Mesothelial cell of epicardium (in vitro differentiated cells): Measurements from ENCODE around the gene OGFOD3. TPM values are rescaled to one million over a fixed set of nuclear protein-coding genes. Genes with fewer than 3 reads are reported as not detected.
"Not testable (repeated sequence)": the region's sequence is repeated elsewhere in the genome, so short reads cannot be mapped to it uniquely, and the experiment has no call there.

ENCODE experiments used
- DNase-seq, 2 experiments: peaks; one replicate each; pipeline ENCODE4 v3.0.0; 2021; ENCODE audit warnings: low spot score in 2 of 2; ENCODE audit not compliant: unreplicated experiment in 2 of 2
- H3K27ac Mint-ChIP-seq: 2 replicates; pipeline ENCODE4 v1.8.0; 2021; ENCODE audit warnings: mixed read lengths
- H3K27me3 Mint-ChIP-seq: 2 replicates; pipeline ENCODE4 v1.8.0; 2021; ENCODE audit warnings: low read depth, mixed read lengths
- H3K36me3 Mint-ChIP-seq: 2 replicates; pipeline ENCODE4 v1.8.0; 2021; ENCODE audit warnings: mixed read lengths
- H3K4me1 Mint-ChIP-seq: 2 replicates; pipeline ENCODE4 v1.8.0; 2021; ENCODE audit warnings: mixed read lengths
- H3K4me3 Mint-ChIP-seq: 2 replicates; pipeline ENCODE4 v1.8.0; 2021; ENCODE audit warnings: mild to moderate bottlenecking, moderate library complexity, mixed read lengths
- H3K9me3 Mint-ChIP-seq: 2 replicates; pipeline ENCODE4 v1.8.0; 2021; ENCODE audit warnings: mixed read lengths
- total RNA-seq: library from RNA; stranded (reverse); gene quantifications from 3 replicates; pipeline ENCODE4 v1.2.1, GENCODE V29; 2021
- TF ChIP-seq, protein P1 (sequence below): fragments of 200-600 bp; sonication (generic); IDR thresholded peaks from one replicate; pipeline ENCODE4 v1.5.0; 2021; ENCODE audit warnings: antibody characterized with exemption; ENCODE audit not compliant: unreplicated experiment

OGFOD3 gene
- total RNA-seq, 1 donor from 2014 or later, result 36.6 TPM

DNA sequence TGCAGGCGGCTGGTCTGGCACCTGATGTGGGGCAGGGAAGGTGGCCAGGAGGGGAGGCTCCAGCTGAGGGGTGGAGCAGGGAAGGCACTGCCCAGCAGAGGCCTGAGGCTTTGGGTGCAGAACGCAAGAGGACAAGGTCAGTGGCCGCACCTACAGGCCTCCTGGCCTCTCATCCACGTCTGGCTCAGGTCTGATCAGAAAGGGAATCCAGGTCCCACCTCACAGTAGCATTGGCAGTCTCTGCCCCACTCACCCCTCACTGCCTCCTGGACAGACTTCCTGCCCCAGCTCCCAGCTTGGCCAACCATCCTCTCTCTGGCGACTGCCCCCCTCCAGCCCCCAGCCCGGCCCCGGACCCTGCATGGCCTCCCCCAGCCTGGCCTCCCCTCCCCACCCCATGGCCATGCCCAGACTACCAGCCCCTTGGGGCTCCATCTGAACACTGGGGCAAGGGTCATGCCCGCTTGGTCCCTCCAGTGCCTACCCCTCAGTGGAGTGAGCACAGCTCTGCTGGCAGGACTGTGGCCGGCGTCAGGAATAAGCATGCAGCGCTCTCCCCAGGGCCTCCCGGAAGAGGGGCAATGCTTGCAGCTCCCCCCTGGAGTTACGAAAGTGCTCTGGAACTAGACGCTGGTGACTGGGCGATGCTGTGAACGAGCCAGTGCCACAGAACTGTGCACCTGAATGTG is 42.2 kb downstream of the OGFOD3 start:
- Mint-ChIP-seq H3K27ac (no peak overlapping the region), H3K4me3 (no peak overlapping the region), H3K9me3 (no peaks in the 10 kb centered on the region), H3K27me3 (peaks cover 25% of the 10 kb centered on the region), H3K36me3 (no peaks in the 10 kb centered on the region), H3K4me1 (peaks cover 14% of the 10 kb centered on the region)
- no peak for DNase-seq
- TF ChIP-seq, protein P1, sequence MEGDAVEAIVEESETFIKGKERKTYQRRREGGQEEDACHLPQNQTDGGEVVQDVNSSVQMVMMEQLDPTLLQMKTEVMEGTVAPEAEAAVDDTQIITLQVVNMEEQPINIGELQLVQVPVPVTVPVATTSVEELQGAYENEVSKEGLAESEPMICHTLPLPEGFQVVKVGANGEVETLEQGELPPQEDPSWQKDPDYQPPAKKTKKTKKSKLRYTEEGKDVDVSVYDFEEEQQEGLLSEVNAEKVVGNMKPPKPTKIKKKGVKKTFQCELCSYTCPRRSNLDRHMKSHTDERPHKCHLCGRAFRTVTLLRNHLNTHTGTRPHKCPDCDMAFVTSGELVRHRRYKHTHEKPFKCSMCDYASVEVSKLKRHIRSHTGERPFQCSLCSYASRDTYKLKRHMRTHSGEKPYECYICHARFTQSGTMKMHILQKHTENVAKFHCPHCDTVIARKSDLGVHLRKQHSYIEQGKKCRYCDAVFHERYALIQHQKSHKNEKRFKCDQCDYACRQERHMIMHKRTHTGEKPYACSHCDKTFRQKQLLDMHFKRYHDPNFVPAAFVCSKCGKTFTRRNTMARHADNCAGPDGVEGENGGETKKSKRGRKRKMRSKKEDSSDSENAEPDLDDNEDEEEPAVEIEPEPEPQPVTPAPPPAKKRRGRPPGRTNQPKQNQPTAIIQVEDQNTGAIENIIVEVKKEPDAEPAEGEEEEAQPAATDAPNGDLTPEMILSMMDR, result no peak

DNA sequence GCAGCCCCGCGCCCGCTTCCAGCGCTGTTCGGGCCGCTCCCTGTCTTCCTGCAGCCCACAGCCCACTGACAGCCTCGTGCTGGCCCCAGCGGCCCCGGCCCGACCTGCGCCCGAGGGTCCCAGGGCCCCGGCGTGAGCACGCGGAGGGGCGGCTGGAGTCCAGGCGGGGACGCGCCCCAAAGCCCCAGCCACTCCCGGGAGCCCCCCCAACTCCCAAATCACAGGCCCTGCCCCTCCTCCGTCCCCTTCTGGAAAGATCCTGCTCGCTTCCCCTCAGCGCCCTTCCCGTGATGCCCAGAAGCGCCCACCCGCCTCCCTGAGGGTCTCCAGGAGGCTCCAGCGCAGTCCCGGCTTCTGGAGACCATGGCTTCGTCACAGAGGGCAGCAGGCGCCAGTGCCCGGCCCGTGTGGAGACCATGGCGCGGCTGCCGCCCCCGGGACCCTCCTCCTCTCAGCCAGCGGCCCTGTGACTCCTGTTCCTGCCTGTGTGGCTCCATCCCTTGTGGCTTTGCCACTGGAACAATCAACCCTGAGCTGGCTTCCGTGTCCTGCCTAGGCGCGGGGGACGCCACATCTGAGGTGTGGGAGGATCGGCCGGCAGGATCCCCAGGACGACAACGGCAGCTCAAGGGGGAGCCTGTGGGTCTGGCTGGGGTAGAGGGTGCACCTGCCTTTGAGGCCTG is 42.9 kb downstream of the OGFOD3 start:
- no peak overlapping the region for H3K27ac Mint-ChIP-seq
- no peaks in the 10 kb centered on the region for H3K36me3 Mint-ChIP-seq

DNA sequence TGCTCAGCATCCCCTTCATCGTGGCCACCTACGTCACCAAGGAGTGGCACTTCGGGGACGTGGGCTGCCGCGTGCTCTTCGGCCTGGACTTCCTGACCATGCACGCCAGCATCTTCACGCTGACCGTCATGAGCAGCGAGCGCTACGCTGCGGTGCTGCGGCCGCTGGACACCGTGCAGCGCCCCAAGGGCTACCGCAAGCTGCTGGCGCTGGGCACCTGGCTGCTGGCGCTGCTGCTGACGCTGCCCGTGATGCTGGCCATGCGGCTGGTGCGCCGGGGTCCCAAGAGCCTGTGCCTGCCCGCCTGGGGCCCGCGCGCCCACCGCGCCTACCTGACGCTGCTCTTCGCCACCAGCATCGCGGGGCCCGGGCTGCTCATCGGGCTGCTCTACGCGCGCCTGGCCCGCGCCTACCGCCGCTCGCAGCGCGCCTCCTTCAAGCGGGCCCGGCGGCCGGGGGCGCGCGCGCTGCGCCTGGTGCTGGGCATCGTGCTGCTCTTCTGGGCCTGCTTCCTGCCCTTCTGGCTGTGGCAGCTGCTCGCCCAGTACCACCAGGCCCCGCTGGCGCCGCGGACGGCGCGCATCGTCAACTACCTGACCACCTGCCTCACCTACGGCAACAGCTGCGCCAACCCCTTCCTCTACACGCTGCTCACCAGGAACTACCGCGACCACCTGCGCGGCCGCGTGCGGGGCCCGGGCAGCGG is 43.6 kb downstream of the OGFOD3 start:
- H3K9me3 Mint-ChIP-seq, result no peaks in the 10 kb centered on the region
- TF ChIP-seq, protein P1, result no peak
- H3K4me1 Mint-ChIP-seq, result peaks cover 20% of the 10 kb centered on the region
- H3K27ac Mint-ChIP-seq, result no peak overlapping the region
- no peak for DNase-seq
- H3K36me3 Mint-ChIP-seq, result no peaks in the 10 kb centered on the region
- peaks cover 14% of the 10 kb centered on the region for H3K27me3 Mint-ChIP-seq
- H3K4me3 Mint-ChIP-seq, result no peak overlapping the region

More for the DNA sequence above, 42.9 kb downstream of the OGFOD3 start:
- Mint-ChIP-seq H3K9me3 (no peaks in the 10 kb centered on the region), H3K4me1 (peaks cover 20% of the 10 kb centered on the region), H3K27me3 (peaks cover 21% of the 10 kb centered on the region), H3K4me3 (no peak overlapping the region)
- TF ChIP-seq, protein P1, result no peak
- DNase-seq, result no peak

DNA sequence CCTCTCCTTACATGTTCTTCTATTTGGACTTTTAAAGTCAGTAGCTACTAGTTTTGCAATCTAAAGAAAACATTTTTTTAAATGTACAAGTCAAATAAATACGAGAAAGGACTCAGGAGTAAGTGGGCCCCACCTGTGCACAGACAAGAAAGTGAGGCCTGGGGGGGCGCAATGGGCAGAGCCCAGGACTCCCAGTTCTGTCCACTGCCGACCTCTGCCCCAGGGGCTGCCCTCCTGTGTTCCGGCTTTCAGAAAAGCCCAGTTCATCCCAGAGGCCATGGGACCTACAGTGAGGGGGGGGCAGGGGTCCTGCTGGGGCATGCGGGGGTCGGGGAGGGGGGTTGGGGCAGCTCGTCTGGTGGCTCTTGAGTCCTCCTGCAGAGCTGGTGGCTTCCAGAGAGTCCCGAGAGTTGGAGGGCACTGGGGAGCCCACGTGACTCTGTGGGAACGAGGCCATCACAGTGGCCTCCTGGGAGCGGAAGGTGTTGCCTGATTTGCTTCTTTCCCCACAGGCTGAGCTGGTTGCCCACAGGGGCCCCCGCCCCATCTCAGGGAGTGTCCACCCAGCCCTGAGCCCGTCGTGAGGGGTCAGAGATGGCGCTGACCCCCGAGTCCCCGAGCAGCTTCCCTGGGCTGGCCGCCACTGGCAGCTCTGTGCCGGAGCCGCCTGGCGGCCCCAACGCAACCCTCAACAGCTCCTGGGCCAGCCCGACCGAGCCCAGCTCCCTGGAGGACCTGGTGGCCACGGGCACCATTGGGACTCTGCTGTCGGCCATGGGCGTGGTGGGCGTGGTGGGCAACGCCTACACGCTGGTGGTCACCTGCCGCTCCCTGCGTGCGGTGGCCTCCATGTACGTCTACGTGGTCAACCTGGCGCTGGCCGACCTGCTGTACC is 44.4 kb downstream of the OGFOD3 start:
- H3K4me1 Mint-ChIP-seq, result peaks cover 20% of the 10 kb centered on the region

DNA sequence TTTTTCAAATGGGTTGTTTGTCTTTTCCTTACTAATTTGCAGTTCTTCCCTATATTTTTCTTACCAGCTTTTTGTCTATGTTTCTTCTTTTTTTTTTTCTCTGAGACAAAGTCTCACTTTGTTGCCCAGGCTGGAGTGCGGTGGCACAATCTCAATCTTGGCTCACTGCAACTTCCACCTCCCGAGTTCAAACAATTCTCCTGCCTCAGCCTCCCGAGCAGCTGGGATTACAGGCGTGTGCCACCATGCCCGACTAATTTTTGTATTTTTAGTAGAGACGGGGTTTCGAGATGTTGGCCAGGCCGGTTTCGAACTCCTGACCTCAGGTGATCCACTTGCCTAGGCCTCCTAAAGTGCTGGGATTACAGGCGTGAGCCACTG is 45.3 kb downstream of the OGFOD3 start:
- Mint-ChIP-seq H3K4me1 (peaks cover 22% of the 10 kb centered on the region), H3K27ac (peak overlapping the region; percentile 13), H3K4me3 (peak overlapping the region; percentile 63), H3K27me3 (peaks cover 10% of the 10 kb centered on the region)
- not testable (repeated sequence) for H3K9me3 Mint-ChIP-seq, H3K36me3 Mint-ChIP-seq, DNase-seq

More for the DNA sequence above, 44.4 kb downstream of the OGFOD3 start:
- Mint-ChIP-seq H3K36me3 (no peaks in the 10 kb centered on the region), H3K9me3 (no peaks in the 10 kb centered on the region), H3K27ac (no peak overlapping the region), H3K27me3 (peaks cover 13% of the 10 kb centered on the region), H3K4me3 (no peak overlapping the region)
- TF ChIP-seq, protein P1, result no peak
- DNase-seq, result no peak
